ENCODE measurements around the gene DNAH11.
A peak's percentile ranks its signal among the peaks of the same experiment; 100 is the strongest.
"Not testable (repeated sequence)": the region's sequence is repeated elsewhere in the genome, so short reads cannot be mapped to it uniquely, and the experiment has no call there.

Gene DNAH11, protein sequence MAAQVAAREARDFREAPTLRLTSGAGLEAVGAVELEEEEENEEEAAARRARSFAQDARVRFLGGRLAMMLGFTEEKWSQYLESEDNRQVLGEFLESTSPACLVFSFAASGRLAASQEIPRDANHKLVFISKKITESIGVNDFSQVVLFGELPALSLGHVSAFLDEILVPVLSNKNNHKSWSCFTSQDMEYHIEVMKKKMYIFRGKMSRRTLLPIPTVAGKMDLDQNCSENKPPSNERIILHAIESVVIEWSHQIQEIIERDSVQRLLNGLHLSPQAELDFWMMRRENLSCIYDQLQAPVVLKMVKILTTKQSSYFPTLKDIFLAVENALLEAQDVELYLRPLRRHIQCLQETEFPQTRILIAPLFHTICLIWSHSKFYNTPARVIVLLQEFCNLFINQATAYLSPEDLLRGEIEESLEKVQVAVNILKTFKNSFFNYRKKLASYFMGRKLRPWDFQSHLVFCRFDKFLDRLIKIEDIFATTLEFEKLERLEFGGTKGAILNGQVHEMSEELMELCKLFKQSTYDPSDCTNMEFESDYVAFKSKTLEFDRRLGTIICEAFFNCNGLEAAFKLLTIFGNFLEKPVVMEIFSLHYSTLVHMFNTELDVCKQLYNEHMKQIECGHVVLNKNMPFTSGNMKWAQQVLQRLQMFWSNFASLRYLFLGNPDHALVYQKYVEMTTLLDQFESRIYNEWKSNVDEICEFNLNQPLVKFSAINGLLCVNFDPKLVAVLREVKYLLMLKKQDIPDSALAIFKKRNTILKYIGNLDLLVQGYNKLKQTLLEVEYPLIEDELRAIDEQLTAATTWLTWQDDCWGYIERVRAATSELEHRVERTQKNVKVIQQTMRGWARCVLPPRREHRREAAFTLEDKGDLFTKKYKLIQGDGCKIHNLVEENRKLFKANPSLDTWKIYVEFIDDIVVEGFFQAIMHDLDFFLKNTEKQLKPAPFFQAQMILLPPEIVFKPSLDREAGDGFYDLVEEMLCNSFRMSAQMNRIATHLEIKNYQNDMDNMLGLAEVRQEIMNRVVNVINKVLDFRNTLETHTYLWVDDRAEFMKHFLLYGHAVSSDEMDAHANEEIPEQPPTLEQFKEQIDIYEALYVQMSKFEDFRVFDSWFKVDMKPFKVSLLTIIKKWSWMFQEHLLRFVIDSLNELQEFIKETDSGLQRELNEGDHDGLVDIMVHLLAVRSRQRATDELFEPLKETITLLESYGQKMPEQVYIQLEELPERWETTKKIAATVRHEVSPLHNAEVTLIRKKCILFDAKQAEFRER (N-terminal part only)

DNA sequence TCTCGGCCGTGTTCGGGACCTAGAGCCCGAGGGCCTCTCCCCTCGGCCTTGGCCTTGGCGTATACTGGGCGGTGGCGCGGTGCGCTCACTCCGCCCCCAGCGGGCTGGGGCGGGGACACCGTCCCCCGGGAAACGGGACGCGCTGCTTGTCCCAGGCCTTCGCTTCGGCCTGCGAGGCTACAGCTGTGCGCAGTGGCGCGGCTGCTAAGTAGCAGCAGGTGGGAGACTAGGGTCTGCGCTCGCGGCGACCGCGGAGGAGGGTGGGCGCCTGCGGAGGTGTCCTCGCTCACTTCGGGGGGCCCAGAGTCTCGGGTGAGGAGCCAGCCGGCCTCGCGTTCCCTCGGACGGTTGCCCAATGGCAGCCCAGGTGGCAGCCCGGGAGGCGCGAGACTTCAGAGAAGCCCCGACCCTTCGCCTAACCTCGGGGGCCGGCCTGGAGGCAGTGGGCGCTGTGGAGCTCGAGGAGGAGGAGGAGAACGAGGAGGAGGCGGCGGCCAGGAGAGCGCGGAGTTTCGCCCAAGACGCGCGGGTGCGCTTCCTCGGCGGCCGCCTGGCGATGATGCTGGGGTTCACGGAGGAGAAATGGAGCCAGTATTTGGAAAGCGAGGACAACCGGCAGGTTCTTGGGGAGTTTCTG, at the start of gene DNAH11:
DNAH11 (plus strand) TSS at position 149 of the 637 bp plus-strand sequence; CDS start at position 356, 207 bp downstream.
- peak; percentile 44 for DNase-seq
- ATAC-seq: peak; percentile 82

DNA sequence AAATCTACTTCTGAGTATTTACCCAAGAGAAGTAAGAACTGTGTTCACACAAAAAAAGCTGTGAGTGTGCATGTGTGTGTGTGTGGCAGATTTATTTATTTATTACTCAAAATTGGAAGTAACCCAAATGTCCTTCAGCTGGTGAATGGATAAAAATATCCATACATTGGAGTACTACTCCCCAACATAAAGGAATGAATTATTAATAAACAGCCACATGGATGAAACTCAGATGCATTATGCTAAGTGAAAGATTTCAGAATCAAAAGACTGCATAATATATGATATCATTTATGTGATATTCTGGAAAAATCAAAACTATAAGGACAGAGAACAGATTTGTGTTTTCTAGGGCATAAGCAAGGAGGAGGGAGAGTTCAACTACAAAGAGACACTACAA, 47.1 kb upstream of the DNAH11 start:
- ATAC-seq: no peak

GRCh38 chr7:21497072-21497471, 45.8 kb upstream of the DNAH11 start:
- DNase-seq (no peak), ATAC-seq (no peak)

More for the DNA sequence above, 47.1 kb upstream of the DNAH11 start:
- DNase-seq: no peak

DNA sequence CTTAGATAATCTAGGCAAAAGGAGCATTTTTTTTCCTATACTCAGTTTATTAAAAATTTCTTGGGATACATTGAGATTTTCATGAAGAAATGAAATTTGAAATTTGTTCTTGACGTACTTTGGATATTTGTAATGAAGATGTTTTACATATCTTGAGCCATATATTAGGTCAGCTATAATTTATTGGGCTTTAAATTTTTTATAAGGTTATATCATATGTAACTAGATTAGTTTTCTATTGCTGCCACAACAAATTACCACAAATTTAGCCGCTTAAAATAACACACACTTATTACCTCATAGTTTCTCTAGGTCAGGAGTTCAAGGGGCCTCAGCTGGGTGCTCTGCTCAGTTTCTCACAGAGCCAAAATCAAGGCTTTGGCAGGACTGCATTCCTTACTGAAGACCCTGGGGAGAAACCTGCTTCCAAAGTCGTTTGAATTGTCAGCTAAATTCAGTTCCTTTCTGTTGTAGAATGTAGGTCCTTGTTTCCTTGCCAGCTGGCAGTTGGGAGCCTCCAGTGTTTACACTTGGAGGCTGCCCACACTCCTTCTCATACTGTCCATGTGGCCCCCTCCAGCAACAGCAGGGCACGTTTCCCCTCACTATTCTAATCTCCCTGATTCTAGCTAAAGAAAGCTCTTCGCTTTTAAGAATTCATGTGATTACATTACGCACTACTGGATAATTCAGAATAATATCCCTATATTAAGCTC, 42.6 kb upstream of the DNAH11 start:
- no peak for ATAC-seq
- DNase-seq: no peak

DNA sequence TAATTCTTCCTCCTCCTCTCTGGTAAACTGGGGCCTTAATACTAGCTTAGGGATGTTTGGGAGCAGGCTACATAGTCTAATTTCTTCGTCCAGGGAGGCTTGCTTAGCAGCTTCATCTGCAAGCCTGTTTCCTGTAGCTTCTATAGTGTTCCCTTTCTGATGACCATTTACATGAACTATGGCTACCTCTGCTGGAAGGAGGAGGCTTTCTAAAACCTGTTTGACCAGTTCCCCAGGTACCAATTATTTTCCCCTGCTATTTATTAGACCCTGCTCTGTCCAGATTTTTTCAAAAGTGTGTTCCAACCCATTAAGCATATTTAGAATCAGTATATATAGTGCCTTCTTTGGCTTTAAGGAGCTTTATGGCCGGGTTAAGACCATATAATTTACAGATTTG, 38.8 kb upstream of the DNAH11 start:
- DNase-seq (no peak), ATAC-seq (no peak)

DNA sequence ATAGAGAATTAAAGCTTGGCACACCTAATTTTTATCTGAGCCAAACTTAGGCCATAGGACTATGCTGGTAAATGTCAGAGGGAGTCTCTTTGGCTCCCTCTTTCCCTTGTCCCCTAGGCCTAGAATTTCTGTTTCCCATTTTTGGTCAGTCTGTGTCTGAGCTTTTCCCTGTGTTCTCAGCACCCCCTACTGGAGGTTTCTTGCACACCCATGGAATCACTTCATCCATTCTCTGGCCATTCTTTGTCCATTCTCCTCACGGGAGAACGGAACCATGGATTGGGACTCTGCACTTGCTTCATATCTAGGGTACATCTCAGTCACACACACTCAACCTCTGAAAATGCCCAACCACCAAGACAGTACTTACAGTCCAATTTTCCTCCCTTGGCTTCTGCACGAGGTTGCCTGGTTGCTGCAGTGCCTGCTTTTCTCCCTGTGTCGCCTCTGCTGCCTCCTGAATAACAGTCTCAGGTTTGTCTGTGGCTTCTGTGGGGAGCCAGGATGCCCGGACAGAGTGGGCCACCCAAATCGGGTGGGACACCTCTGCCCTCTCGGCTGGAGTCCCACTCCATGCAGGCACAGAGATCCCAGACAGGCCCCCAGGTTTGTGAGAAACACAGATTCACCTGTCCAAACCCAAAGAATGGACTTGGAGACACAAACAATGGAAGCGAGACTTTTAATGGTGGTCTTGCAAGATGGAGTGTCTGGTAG, 35.1 kb upstream of the DNAH11 start:
- ATAC-seq: no peak
- DNase-seq: peak; percentile 41

DNA sequence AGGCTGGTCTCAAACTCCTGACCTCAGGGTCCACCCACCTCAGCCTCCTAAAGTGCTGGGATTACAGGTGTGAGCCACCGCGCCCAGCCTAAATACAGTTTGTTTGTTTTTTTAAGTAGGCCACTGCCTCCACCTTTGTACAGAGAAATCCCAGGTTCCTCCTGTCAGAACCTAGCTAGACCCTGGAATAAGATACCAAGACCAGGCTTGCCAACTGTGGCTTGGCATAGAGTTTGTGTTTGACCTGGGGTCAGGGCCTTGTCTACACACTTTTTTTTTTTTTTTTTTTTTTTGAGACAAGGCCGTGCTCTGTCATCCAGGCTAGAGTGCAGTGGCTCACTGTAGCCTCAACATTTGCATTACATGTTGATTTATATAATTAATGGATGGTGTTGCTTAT, 34.3 kb upstream of the DNAH11 start:
- DNase-seq: no peak
- no peak for ATAC-seq

- DNase-seq (no peak), ATAC-seq (no peak)
Observed at GRCh38 chr7:21514062-21514461, 28.8 kb upstream of the DNAH11 start.

- ATAC-seq: no peak
- DNase-seq: no peak
Observed at GRCh38 chr7:21524680-21525079, 18.2 kb upstream of the DNAH11 start.

- DNase-seq (no peak), ATAC-seq (no peak)
Observed at GRCh38 chr7:21526007-21526406, 16.8 kb upstream of the DNAH11 start.

- DNase-seq: no peak
- no peak for ATAC-seq
Observed at GRCh38 chr7:21526448-21526847, 16.4 kb upstream of the DNAH11 start.

DNA sequence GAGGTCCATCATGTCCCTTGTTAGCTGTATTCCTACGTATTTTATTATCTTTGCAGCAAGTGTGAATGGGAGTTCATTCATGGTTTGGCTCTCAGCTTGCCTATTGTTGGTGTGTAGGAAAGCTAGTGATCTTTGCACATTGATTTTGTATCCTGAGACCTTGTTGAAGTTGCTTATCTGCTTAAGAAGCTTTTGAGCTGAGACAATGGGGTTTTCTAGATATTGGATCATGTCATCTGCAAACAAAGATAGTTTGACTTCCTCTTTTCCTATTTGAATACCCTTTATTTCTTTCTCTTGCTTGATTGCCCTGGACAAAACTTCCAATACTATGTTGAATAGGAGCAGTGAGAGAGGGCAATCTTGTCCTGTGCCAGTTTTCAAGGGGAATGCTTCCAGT, 10.4 kb upstream of the DNAH11 start:
- not testable (repeated sequence) for ATAC-seq, DNase-seq

- DNase-seq, ATAC-seq: not testable (repeated sequence)
Observed at GRCh38 chr7:21533646-21534045, 9.2 kb upstream of the DNAH11 start.

- ATAC-seq, DNase-seq: not testable (repeated sequence)
Observed at GRCh38 chr7:21536445-21537118, 6.3 kb upstream of the DNAH11 start.

GRCh38 chr7:21538936-21539495, 3.8 kb upstream of the DNAH11 start:
- DNase-seq (no peak), ATAC-seq (no peak)

GRCh38 chr7:21543528-21544302, 876 bp downstream of the DNAH11 start:
- ATAC-seq: peak; percentile 25
- no peak for DNase-seq

GRCh38 chr7:21544303-21544656, 1.4 kb downstream of the DNAH11 start:
- no peak for DNase-seq

DNA sequence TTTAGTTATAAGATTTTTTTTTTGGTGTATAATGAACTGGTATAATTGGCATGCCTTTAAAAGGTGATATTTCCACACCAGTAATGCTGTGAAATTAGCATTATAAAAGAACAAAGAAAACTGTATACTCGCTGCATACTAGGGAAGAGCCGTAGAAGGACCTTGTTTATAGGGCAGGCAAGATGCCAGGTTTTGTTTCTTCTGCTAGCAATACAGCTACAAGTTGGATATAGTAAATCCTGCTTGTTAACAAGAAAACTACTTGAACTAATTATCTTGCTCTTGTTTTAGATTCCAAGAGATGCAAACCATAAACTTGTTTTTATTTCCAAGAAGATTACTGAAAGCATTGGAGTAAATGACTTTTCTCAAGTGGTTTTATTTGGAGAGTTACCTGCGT, 1.9 kb downstream of the DNAH11 start:
- no peak for DNase-seq
- ATAC-seq: no peak

More at GRCh38 chr7:21544303-21544656, 1.4 kb downstream of the DNAH11 start:
- ATAC-seq: no peak

DNA sequence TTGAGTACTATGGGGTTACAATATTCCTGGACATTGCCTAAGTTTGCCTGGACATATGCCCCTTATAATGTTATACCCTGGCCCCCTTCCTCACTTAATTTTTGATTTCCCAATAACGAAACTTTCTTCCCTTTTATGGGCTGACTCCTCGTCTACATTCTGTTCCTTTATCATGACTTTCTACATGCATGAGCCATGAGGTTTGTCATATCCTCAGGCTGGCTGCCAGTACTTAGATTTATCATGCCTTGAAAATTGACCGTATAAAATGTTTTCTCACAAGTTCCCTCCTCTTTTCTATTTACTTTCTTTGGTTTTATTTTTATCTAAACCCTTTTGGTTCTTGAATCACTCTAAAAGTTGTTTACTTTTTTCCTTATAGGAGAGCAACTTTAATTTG, 4.7 kb downstream of the DNAH11 start:
- no peak for ATAC-seq
- no peak for DNase-seq

Measured in stimulated activated naive CD8-positive, alpha-beta T cell treated with anti-CD3 and anti-CD28 coated beads, Interleukin-15, Interleukin-2, amounts not matched to agents 100 U/mL and 50 U/mL, for 24 hours (primary cell).